K562 (cell line): Measurements from ENCODE around the gene AFF1.

ENCODE experiments used
- MCM7 ChIP-seq, 2 experiments: fragments of 450-650 bp; IDR thresholded peaks; 2 replicates each; pipeline ENCODE4 v1.6.1; 2016 to 2018
- YBX1 ChIP-seq: fragments of 450-650 bp; IDR thresholded peaks from 2 replicates; pipeline ENCODE4 v1.7.1; 2016; ENCODE audit warnings: mild to moderate bottlenecking
- YY1 ChIP-seq, 3 experiments: IDR thresholded peaks; 2 replicates each; pipeline ENCODE4 v1.6.1; 2011; ENCODE audit warnings: low read length in 2 of 3, mild to moderate bottlenecking in 2 of 3, moderate library complexity in 2 of 3, borderline replicate concordance in 1 of 3, control low read depth in 1 of 3, low read depth in 1 of 3; ENCODE audit not compliant: insufficient read depth in 3 of 3, insufficient replicate concordance in 2 of 3, control insufficient read depth in 1 of 3, insufficient read length in 1 of 3; ENCODE audit errors: extremely low read depth in 1 of 3
- ZBTB7A ChIP-seq: IDR thresholded peaks from 2 replicates; pipeline ENCODE4 v1.6.1; 2011; ENCODE audit warnings: low read depth, mild to moderate bottlenecking, low read length, moderate library complexity, borderline replicate concordance; ENCODE audit not compliant: control insufficient read depth
- TF ChIP-seq, protein P1 (sequence below), 2 experiments: IDR thresholded peaks; 2 replicates each; pipeline ENCODE4 v1.6.1; 2011; ENCODE audit warnings: borderline replicate concordance in 1 of 2, control low read depth in 1 of 2, low read depth in 1 of 2, low read length in 1 of 2, mild to moderate bottlenecking in 1 of 2, mixed read lengths in 1 of 2, moderate library complexity in 1 of 2; ENCODE audit not compliant: insufficient read depth in 1 of 2, insufficient read length in 1 of 2, poor library complexity in 1 of 2, severe bottlenecking in 1 of 2; ENCODE audit errors: extremely low read depth in 1 of 2

DNA sequence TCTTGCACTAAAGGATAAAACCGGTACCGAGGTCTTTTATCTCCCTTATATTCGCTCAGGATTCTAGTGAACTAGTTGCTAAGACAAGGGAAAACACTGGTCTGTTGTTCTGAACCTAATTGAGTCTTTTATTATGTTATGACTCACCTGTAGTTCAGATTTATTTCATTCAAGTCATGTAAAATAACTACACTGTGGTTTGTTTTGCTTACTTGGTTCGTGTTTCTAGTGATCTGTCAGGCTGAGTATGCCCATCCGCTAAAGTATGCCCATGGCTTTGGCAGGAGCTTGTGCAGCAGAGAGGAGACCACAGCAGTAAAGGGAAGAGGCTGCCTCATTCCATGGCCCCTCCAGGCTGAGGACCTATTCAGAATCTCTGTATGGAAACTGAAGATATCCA is 126.1 kb downstream of the AFF1 start:
- TF ChIP-seq YBX1 (no peak), MCM7 (IDR thresholded peaks at IDR 0.05) (no peak), ZBTB7A (no peak), YY1 (IDR thresholded peaks at IDR 0.05; ENCODE audit: borderline replicate concordance in 1 of 3, control insufficient read depth in 1 of 3, extremely low read depth in 1 of 3, insufficient read depth in 3 of 3, insufficient read length in 1 of 3, insufficient replicate concordance in 2 of 3, low read depth in 1 of 3, low read length in 2 of 3) (no peak)
- TF ChIP-seq, protein P1, sequence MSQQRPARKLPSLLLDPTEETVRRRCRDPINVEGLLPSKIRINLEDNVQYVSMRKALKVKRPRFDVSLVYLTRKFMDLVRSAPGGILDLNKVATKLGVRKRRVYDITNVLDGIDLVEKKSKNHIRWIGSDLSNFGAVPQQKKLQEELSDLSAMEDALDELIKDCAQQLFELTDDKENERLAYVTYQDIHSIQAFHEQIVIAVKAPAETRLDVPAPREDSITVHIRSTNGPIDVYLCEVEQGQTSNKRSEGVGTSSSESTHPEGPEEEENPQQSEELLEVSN (IDR thresholded peaks at IDR 0.05; ENCODE audit: borderline replicate concordance in 1 of 2, extremely low read depth in 1 of 2, insufficient read depth in 1 of 2, insufficient read length in 1 of 2, low read depth in 1 of 2, low read length in 1 of 2, poor library complexity in 1 of 2, severe bottlenecking in 1 of 2), result no peak
